Liver (tissue), 9 donors: ENCODE results near the gene ID1. TPM values are rescaled to one million over a fixed set of nuclear protein-coding genes. Genes with fewer than 3 reads are reported as not detected.

ENCODE experiments used
- DNase-seq: peaks from one replicate; pipeline ENCODE4 v3.0.0-alpha.2; 2017; ENCODE audit warnings: low spot score
- H3K27ac ChIP-seq, 2 donors: one replicate each; pipeline ENCODE4 v1.7.0; 2013; ENCODE audit warnings: inconsistent platforms in 2 of 2, low read length in 2 of 2, control low read depth in 1 of 2, low read depth in 1 of 2, mild to moderate bottlenecking in 1 of 2
- H3K27me3 ChIP-seq, 4 donors: one replicate each; pipeline versions ENCODE4 v1.6.1 to v1.7.0; 2013; ENCODE audit warnings: low read length in 3 of 4, inconsistent platforms in 1 of 4, mild to moderate bottlenecking in 1 of 4, moderate library complexity in 1 of 4; ENCODE audit not compliant: control insufficient read depth in 4 of 4, insufficient read depth in 4 of 4
- H3K36me3 ChIP-seq, 4 donors: one replicate each; pipeline versions ENCODE4 v1.6.1 to v1.7.0; 2013; ENCODE audit warnings: low read length in 3 of 4, mild to moderate bottlenecking in 3 of 4, low read depth in 1 of 4, moderate library complexity in 1 of 4; ENCODE audit not compliant: control insufficient read depth in 4 of 4, insufficient read depth in 3 of 4
- H3K4me1 ChIP-seq, 4 donors: one replicate each; pipeline versions ENCODE4 v1.6.1 to v1.7.0; 2013; ENCODE audit warnings: low read length in 3 of 4, mild to moderate bottlenecking in 3 of 4, moderate library complexity in 1 of 4; ENCODE audit not compliant: control insufficient read depth in 4 of 4, insufficient read depth in 4 of 4
- H3K4me3 ChIP-seq, 3 donors: one replicate each; pipeline versions ENCODE4 v1.6.1 to v1.7.0; 2013; ENCODE audit warnings: low read length in 3 of 3, control low read depth in 1 of 3, low read depth in 1 of 3, mild to moderate bottlenecking in 1 of 3
- H3K9ac ChIP-seq, 2 donors: one replicate each; pipeline ENCODE4 v1.7.0; 2013; ENCODE audit warnings: low read length in 2 of 2, mild to moderate bottlenecking in 2 of 2, moderate library complexity in 2 of 2, control low read depth in 1 of 2, low read depth in 1 of 2
- H3K9me3 ChIP-seq, 4 donors: one replicate each; pipeline versions ENCODE4 v1.6.1 to v1.7.0; 2013; ENCODE audit warnings: low read length in 3 of 4; ENCODE audit not compliant: control insufficient read depth in 4 of 4
- EGR1 ChIP-seq, 2 donors: IDR thresholded peaks; 2 replicates each; pipeline ENCODE4 v1.6.1; 2016 to 2018; ENCODE audit warnings: antibody characterized with exemption in 2 of 2, low read depth in 2 of 2
- FOXA1 ChIP-seq: IDR thresholded peaks from 2 replicates; pipeline ENCODE4 v1.6.1; 2016; ENCODE audit warnings: antibody characterized with exemption
- FOXA2 ChIP-seq: IDR thresholded peaks from 2 replicates; pipeline ENCODE4 v1.6.1; 2016; ENCODE audit warnings: antibody characterized with exemption
- GABPA ChIP-seq, 2 donors: IDR thresholded peaks in 1 of 2; conservative IDR thresholded peaks in 1 of 2; 2 replicates each; pipeline ENCODE4 v1.6.1; 2016; ENCODE audit warnings: antibody characterized with exemption in 2 of 2, mild to moderate bottlenecking in 1 of 2, moderate library complexity in 1 of 2
- HNF4A ChIP-seq, 2 donors: conservative IDR thresholded peaks; 2 replicates each; pipeline ENCODE4 v1.6.1; 2016; ENCODE audit warnings: antibody characterized with exemption in 2 of 2, mild to moderate bottlenecking in 2 of 2
- HNF4G ChIP-seq: IDR thresholded peaks from 2 replicates; pipeline ENCODE4 v1.6.1; 2016; ENCODE audit warnings: antibody characterized with exemption
- JUND ChIP-seq, 2 donors: IDR thresholded peaks; 2 replicates each; pipeline ENCODE4 v1.6.1; 2016; ENCODE audit warnings: antibody characterized with exemption in 2 of 2
- NR2F2 ChIP-seq: IDR thresholded peaks from 2 replicates; pipeline ENCODE4 v1.6.1; 2016; ENCODE audit warnings: antibody characterized with exemption
- RAD21 ChIP-seq, 2 donors: IDR thresholded peaks; 2 replicates each; pipeline ENCODE4 v1.6.1; 2016; ENCODE audit warnings: antibody characterized with exemption in 2 of 2, mild to moderate bottlenecking in 2 of 2
- RXRA ChIP-seq, 2 donors: IDR thresholded peaks; 2 replicates each; pipeline ENCODE4 v1.6.1; 2017 to 2018; ENCODE audit warnings: antibody characterized with exemption in 2 of 2, mild to moderate bottlenecking in 1 of 2
- SP1 ChIP-seq: IDR thresholded peaks from 2 replicates; pipeline ENCODE4 v1.6.1; 2018; ENCODE audit warnings: antibody characterized with exemption, mild to moderate bottlenecking
- TAF1 ChIP-seq: conservative IDR thresholded peaks from 2 replicates; pipeline ENCODE4 v1.6.1; 2016; ENCODE audit warnings: antibody characterized with exemption, mild to moderate bottlenecking
- YY1 ChIP-seq: IDR thresholded peaks from 2 replicates; pipeline ENCODE4 v1.6.1; 2016; ENCODE audit warnings: antibody characterized with exemption, mild to moderate bottlenecking
- WGBS: extraction: QIAGEN DNeasy Blood & Tissue Kit; methylation state at CpG from one replicate; pipeline ENCODE4 v1.1.7; 2013; 5-methylcytosine and 5-hydroxymethylcytosine counted together
- polyA plus RNA-seq, 2 donors: library from polyadenylated mRNA; stranded (reverse) in 1 of 2; unstranded in 1 of 2; fragments of 200-250 nt in 1 of 2; fragments of >200 nt in 1 of 2; fragmentation: Nextera tagmentation in 1 of 2; extraction: Ambion mirVana in 1 of 2; gene quantifications; one replicate each; pipeline versions ENCODE4 v1.2.1 to v1.2.3, GENCODE V29; 2013 to 2015
- total RNA-seq, 2 donors: library from RNA; depleted of rRNA; stranded (reverse); fragments of >200 nt; gene quantifications; one replicate each; pipeline ENCODE4 v1.2.3, GENCODE V29; 2014
- TF ChIP-seq, protein P1 (sequence below): IDR thresholded peaks from 2 replicates; pipeline ENCODE4 v1.6.1; 2016; ENCODE audit warnings: antibody characterized with exemption, mild to moderate bottlenecking
- TF ChIP-seq, protein P2 (sequence below): fragments of 150-350 bp; IDR thresholded peaks from 2 replicates; pipeline ENCODE4 v1.5.1; 2017; ENCODE audit warnings: improper control_type of control experiment, low read depth, low read length; ENCODE audit not compliant: missing input control
- TF ChIP-seq, protein P3 (sequence below): IDR thresholded peaks from 2 replicates; pipeline ENCODE4 v1.6.1; 2016; ENCODE audit warnings: antibody characterized with exemption
- TF ChIP-seq, protein P4 (sequence below): IDR thresholded peaks from 2 replicates; pipeline ENCODE4 v1.6.1; 2016; ENCODE audit warnings: antibody characterized with exemption
- TF ChIP-seq, protein P5 (sequence below): IDR thresholded peaks from 2 replicates; pipeline ENCODE4 v1.6.1; 2016; ENCODE audit warnings: antibody characterized with exemption
- donor health status: healthy.
- donor health status: healthy.
- donor health status: healthy.
- donor health status: healthy.
- donor health status: healthy.

ID1 gene
- total and polyA plus RNA-seq, 4 donors, result 33.9 to 117 (median 71.2) TPM

DNA sequence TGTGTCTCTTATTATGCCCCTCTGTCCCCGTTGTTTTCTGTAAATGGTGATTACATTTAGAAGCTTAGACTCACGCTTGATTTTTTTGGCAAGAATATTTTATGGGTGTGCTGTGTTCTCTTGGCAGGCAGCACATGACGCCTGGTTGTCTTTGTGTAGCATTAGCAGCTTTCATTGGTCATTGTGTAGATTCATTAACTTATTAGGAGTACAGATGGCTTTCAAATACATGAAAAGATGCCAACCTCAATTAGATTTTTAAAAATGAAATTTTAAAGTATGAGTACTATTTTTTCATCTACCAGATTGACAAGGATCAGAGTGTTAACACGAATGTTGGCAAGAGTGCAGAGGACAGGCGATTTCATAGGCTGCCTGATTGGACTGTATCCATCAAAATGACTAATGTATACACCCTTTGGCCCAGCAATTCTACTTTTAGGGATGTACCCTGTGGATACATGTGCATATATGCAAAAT lies 47.9 kb downstream of the ID1 start:
- no peak for TF ChIP-seq TAF1
- TF ChIP-seq YY1, result no peak
- no peak for TF ChIP-seq SP1
- no peak for TF ChIP-seq RAD21 (IDR thresholded peaks at IDR 0.05)
- TF ChIP-seq EGR1 (IDR thresholded peaks at IDR 0.05; ENCODE audit: low read depth in 2 of 2), result no peak
- TF ChIP-seq JUND (IDR thresholded peaks at IDR 0.05), result no peak
- TF ChIP-seq HNF4G, result no peak
- TF ChIP-seq GABPA (IDR thresholded peaks at IDR 0.05 in 1 of 2, conservative IDR thresholded peaks at IDR 0.05 in 1 of 2), result no peak
- TF ChIP-seq HNF4A (conservative IDR thresholded peaks at IDR 0.05), result no peak
- TF ChIP-seq, protein P1, sequence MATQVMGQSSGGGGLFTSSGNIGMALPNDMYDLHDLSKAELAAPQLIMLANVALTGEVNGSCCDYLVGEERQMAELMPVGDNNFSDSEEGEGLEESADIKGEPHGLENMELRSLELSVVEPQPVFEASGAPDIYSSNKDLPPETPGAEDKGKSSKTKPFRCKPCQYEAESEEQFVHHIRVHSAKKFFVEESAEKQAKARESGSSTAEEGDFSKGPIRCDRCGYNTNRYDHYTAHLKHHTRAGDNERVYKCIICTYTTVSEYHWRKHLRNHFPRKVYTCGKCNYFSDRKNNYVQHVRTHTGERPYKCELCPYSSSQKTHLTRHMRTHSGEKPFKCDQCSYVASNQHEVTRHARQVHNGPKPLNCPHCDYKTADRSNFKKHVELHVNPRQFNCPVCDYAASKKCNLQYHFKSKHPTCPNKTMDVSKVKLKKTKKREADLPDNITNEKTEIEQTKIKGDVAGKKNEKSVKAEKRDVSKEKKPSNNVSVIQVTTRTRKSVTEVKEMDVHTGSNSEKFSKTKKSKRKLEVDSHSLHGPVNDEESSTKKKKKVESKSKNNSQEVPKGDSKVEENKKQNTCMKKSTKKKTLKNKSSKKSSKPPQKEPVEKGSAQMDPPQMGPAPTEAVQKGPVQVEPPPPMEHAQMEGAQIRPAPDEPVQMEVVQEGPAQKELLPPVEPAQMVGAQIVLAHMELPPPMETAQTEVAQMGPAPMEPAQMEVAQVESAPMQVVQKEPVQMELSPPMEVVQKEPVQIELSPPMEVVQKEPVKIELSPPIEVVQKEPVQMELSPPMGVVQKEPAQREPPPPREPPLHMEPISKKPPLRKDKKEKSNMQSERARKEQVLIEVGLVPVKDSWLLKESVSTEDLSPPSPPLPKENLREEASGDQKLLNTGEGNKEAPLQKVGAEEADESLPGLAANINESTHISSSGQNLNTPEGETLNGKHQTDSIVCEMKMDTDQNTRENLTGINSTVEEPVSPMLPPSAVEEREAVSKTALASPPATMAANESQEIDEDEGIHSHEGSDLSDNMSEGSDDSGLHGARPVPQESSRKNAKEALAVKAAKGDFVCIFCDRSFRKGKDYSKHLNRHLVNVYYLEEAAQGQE, result no peak
- no peak for TF ChIP-seq FOXA1
- TF ChIP-seq RXRA (IDR thresholded peaks at IDR 0.05), result no peak
- TF ChIP-seq, protein P2, sequence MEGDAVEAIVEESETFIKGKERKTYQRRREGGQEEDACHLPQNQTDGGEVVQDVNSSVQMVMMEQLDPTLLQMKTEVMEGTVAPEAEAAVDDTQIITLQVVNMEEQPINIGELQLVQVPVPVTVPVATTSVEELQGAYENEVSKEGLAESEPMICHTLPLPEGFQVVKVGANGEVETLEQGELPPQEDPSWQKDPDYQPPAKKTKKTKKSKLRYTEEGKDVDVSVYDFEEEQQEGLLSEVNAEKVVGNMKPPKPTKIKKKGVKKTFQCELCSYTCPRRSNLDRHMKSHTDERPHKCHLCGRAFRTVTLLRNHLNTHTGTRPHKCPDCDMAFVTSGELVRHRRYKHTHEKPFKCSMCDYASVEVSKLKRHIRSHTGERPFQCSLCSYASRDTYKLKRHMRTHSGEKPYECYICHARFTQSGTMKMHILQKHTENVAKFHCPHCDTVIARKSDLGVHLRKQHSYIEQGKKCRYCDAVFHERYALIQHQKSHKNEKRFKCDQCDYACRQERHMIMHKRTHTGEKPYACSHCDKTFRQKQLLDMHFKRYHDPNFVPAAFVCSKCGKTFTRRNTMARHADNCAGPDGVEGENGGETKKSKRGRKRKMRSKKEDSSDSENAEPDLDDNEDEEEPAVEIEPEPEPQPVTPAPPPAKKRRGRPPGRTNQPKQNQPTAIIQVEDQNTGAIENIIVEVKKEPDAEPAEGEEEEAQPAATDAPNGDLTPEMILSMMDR, result no peak
- TF ChIP-seq, protein P3, sequence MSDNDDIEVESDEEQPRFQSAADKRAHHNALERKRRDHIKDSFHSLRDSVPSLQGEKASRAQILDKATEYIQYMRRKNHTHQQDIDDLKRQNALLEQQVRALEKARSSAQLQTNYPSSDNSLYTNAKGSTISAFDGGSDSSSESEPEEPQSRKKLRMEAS, result no peak
- TF ChIP-seq, protein P4, sequence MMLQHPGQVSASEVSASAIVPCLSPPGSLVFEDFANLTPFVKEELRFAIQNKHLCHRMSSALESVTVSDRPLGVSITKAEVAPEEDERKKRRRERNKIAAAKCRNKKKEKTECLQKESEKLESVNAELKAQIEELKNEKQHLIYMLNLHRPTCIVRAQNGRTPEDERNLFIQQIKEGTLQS, result no peak
- no peak for TF ChIP-seq FOXA2
- TF ChIP-seq, protein P5, sequence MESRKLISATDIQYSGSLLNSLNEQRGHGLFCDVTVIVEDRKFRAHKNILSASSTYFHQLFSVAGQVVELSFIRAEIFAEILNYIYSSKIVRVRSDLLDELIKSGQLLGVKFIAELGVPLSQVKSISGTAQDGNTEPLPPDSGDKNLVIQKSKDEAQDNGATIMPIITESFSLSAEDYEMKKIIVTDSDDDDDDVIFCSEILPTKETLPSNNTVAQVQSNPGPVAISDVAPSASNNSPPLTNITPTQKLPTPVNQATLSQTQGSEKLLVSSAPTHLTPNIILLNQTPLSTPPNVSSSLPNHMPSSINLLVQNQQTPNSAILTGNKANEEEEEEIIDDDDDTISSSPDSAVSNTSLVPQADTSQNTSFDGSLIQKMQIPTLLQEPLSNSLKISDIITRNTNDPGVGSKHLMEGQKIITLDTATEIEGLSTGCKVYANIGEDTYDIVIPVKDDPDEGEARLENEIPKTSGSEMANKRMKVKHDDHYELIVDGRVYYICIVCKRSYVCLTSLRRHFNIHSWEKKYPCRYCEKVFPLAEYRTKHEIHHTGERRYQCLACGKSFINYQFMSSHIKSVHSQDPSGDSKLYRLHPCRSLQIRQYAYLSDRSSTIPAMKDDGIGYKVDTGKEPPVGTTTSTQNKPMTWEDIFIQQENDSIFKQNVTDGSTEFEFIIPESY, result no peak
- no peak for TF ChIP-seq NR2F2
- Histone ChIP-seq H3K4me1 (no peaks in the 10 kb centered on the region), H3K9ac (no peak overlapping the region), H3K27me3 (no peaks in the 10 kb centered on the region), H3K4me3 (no peak overlapping the region), H3K36me3 (no peaks in the 10 kb centered on the region), H3K27ac (no peak overlapping the region), H3K9me3 (no peaks in the 10 kb centered on the region)
- 53% methylated on average over 5 of the region's 5 CpGs for WGBS
- DNase-seq, result no peak
